ENCODE measurements around the gene BRIP1.

- TF ChIP-seq HDGF (IDR thresholded peaks at IDR 0.05) (no peak), JUND (IDR thresholded peaks at IDR 0.05; ENCODE audit: low read depth, low read length) (no peak), CTCF (IDR thresholded peaks at IDR 0.05 in 2 of 3, conservative IDR thresholded peaks at IDR 0.05 in 1 of 3; ENCODE audit: control insufficient read depth in 2 of 3, extremely low read depth in 1 of 3, insufficient read depth in 1 of 3, low read depth in 3 of 3, low read length in 3 of 3) (no peak)
Observed at GRCh38 chr17:61695779-61696337, 167.5 kb downstream of the BRIP1 start.
